Raji (cell line): ENCODE results near the gene NCOA4.

Experiments used
- POLR2A ChIP-seq: IDR thresholded peaks from 2 replicates; pipeline ENCODE4 v1.6.1; 2011; ENCODE audit warnings: low read depth, low read length, control low read depth; ENCODE audit not compliant: insufficient read depth

The NCOA4 gene

DNA sequence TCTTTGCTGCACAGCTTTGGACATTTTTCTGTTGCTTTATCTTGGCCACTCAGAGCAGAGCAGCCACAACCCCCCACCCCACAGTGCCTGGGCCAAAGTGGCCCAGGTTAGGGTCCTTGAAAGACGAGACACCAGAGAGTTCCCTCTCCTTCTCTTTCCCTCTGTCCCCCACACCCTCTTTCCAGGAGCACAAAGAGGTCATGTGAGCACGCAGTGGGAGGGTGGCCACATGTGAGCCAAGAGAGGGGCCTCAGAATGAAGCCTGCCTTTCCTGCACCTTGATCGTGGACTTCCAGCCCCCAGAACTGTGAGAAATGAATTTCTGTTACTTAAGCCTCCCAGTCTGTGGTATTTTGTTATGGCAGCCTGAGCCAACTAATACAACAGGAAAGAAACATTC lies 30.3 kb upstream of the NCOA4 start:
- TF ChIP-seq POLR2A, result no peak

DNA sequence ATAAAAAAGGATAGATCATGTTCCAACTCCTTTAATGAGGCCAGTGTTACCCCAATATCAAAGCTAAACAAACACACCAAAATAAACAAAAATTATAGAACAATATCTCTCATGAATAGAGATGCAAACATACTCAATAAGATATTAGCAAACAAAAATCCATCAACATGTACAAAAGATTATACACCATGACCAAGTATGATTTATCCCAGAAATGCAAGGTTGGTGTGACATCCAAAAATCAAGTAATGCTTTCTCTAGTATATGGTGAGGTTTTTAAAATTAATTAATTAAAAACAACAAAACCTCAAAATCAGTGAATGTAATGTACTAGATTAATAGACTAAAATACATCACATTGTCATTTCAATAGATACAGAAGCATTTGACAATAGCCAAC lies 26.6 kb upstream of the NCOA4 start:
- TF ChIP-seq POLR2A, result no peak

DNA sequence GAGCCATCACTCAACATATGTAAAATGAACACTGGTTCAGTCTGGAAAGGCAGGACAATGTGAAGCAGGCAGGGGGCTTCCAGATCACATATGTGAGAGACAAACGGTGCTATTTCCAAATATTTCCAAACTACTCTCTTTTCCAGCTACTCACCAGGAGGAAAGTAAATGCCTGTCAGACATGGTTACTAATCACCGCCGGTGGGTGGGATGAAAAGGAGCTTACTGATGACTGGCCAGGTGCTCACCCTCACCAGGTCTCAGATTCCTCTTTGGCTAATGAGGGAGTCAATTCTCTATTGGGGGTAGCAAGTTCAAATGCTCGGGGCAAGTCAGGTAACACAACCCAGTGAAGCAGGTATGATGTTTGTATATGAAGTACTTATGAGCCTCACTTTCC lies 25.3 kb upstream of the NCOA4 start:
- no peak for TF ChIP-seq POLR2A

DNA sequence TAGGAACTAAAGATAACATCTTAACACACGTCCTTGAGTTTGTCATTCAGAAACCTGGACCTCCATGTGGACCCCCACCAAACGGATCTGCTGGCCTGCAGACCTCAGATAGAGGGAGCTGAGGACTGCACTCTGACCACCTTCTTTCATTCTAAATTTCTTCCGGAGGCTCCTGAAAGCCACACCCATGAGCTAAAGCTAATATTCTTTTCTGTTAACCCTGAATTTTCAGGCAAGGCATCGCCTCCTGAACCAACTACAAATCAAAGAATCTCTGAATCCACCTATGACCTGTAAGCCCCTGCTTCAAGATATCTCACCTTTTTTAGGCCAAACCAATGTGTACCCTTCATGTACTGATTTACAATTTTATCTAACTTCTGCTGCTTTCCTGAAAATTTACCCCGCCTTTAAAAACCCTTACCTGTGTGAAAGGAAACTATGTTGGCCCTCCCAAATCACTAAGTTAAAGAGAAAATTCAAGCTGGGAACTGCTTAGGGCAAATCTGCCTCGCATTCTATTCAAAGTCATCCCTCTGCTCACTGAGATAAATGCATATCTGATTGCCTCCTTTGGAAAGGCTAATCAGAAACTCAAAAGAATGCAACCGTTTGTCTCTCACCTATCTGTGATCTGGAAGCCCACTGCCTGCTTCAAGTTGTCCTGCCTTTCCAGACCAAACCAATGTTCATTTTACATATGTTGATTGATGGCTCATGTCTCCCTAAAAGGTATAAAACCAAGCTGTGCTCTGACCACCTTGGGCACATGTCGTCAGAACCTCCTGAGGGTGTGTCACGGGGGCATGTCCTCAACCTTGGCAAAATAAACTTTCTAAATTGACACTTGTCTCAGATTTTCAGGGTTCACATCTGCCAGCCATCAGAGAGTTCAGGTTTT lies 23.4 kb upstream of the NCOA4 start:
- no peak for TF ChIP-seq POLR2A

DNA sequence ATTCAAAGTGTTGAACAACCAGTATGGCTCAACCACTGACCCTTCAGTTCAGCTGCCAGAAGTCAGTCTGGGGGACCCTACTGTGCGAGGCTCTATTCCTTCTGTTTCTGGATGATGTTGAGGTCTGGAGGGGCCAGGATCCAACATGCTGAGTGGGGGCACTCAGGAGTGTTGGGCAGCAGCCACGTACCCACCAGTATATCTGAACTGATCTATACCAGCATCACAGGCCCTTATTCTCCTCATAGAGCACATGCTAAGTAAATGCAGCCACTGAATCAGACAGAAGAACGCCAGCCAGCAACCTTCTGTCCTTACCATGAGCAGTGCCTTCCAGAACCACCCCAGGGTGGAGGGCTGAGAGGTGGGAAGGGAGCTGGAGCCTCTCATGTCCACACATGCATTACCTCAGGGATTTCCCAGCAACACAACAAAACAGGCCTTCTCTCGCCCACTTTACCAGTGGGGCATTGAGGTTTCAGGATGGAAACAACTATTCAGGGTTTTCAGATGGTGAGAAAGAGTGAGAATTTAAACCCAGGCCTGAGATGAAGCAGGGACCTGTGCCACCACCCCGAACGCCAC lies 22.5 kb upstream of the NCOA4 start:
- no peak for TF ChIP-seq POLR2A

DNA sequence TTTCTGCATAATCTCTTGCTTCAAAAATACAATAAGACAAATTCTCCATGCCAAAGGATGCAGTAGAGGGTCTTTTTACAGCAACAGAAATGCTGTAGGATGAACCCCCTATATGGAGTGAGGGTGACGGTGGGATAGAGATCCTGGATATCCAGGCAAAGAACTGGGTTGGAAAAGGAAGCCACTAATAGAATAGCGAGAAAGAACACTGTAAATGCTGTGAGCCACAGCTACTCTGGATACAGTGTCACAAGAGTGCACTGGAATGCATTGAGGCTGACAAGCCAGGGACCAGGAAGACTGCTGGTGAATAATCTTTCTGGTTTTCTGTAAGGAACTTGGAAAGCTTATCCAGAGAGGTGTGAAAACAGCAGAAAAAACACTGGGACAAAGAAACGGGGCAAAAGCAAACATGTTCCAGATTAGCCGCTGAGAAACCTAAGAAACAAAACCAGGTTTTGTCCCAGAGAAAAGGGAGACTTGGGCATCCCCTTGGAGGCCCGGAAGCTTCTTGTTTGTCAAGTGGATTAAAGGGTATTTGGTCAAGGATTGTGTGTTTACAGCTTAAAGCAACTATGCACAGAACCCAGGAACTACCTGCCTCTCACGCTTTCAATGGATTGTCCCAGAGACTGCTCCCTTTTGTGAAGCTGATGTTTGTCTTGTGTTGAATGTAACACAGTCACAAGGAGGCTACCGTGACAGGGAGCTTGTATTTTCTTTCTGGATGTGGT lies 21.8 kb upstream of the NCOA4 start:
- TF ChIP-seq POLR2A, result no peak

DNA sequence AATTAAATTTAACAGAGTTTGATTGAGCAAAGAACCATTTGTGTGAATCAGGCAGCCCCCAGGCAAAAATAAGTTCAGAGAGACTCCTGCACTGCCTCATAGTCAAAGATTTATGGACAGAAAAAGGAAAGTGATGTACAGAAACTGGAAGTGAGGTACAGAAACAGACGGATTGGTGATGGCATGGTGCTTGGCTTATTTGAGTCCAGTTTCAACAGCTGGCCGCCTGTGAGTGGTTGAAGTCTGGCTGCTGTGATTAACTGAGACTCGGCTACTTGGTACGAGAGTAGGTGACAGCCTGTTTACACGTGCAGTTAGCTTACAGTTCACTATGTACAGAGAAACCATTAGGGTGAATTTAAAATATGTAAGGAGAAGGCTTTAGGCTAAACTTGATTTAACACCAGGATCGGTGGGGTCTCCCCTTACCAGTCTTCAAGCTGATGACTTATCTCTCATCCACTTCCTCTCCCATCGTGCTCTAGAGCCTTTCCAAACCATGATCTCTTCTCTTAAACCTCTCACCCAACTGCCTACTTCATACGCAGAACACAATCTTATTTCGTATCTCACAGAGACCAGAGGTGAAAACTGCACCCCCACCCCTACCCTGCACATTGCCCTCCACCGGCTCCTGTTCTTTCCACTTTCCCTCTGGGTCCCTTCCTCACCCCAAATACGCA lies 20.7 kb upstream of the NCOA4 start:
- no peak for TF ChIP-seq POLR2A

DNA sequence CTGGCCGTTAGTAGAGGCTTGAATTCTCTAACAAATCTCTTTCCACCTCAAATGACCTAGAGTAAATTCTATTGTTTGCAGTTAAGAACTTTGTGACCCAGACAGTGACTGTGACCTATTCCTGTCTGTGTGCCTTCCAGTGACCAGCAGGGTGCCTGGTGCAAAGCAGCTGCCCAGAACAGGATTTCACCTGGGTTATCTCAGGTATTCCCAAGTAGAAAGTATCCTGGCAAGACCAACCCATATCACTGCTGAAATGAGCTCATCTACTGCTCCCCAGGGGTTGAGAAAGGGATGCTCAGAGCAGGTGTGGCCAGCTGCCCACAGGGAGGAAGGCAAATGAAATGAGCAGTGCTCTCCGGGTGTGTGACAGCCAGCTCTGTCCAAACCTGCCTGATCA lies 17.7 kb upstream of the NCOA4 start:
- TF ChIP-seq POLR2A, result no peak

DNA sequence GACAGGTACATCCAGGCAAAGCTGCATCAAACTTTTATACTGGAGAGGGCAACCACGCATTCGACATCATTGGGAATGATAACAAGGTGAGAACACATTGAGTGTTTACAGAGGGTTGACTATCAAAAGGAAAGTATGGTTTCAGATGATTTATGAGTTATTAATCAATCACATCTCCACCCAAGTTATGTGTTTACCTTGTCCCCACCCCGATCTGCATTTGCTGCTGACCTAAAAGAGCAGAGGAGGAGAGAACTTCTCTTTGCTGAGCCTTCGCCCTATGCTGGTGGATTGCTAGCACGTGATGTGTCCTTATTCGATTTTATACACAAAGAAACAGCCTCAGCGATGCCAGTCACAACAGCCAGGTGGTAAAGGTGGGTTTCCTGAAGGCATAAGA lies 15.8 kb upstream of the NCOA4 start, which contains the start of gene MSMB:
MSMB (minus strand) TSS at position 9 of the 400 bp plus-strand sequence. CDS start 32 bp downstream, outside the sequence.
- no peak for TF ChIP-seq POLR2A

DNA sequence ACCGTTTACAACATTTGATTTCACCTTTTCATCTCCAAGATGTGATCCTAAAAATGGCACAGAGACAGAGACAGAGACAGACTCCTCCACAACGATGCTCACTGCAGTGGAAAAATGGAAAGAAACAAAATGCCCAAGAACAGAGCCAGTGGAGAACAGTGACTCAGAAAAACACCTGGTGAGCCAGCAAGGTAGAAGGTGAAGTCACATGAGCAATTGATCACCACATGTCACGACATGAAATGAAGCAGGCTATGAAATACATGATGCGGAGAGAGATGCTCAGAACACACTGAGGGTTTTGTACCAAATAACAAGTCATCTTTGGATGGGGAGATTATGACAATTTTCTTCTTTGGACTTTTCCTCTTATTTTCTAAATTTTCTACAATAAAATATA lies 12.1 kb upstream of the NCOA4 start:
- no peak for TF ChIP-seq POLR2A

DNA sequence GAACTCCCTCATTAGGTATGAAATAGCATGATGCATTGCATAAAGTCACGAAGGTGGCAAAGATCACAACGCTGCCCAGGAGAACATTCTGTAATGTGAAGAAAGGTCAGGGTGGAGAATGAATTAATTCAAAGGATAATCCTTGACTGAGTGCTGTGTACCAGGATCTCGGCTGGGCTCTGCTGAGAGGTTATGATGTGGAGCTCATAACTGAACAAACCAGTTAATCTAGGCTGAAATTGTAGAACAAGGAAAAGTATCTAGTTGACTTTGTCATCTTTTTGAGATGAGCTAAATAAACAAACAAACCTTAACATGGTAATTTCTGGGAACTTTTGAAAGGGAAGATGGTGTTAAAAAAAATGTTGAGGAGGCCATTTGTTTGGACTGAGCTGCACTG lies 9.6 kb upstream of the NCOA4 start:
- no peak for TF ChIP-seq POLR2A

DNA sequence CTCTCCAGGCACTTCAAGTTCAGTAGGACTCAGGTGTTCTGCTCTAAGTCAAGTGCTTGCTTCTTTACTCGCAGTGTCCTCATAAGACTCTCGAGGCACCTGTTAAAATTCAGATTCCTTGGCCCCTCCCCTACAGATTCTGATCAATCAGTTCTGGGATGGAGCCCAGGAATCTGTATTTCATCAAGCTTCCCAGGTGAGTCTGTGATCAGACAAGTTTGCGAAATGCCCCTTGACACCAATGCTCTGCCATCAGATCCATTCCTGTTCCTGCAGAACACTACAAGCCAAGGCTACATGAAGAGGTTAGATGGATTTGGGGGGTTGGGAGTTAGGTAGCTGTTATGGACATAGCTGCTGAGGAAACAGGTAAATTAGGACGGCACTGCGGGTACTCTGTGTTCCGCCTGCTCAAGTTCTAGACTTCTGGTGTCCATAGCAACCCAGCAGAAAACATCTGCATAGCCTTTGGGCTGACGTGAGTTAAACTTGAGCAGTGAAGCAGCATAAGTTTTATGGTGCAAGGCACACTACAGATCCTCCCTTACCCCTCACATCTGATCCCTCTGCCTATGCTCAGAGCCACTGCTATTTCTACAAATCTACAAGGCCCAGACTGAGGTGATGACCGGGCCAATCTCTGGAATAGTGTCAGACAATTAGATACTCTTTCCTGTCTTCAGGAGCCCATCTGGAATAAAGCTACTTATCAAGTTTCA lies 6.8 kb upstream of the NCOA4 start:
- TF ChIP-seq POLR2A, result no peak

DNA sequence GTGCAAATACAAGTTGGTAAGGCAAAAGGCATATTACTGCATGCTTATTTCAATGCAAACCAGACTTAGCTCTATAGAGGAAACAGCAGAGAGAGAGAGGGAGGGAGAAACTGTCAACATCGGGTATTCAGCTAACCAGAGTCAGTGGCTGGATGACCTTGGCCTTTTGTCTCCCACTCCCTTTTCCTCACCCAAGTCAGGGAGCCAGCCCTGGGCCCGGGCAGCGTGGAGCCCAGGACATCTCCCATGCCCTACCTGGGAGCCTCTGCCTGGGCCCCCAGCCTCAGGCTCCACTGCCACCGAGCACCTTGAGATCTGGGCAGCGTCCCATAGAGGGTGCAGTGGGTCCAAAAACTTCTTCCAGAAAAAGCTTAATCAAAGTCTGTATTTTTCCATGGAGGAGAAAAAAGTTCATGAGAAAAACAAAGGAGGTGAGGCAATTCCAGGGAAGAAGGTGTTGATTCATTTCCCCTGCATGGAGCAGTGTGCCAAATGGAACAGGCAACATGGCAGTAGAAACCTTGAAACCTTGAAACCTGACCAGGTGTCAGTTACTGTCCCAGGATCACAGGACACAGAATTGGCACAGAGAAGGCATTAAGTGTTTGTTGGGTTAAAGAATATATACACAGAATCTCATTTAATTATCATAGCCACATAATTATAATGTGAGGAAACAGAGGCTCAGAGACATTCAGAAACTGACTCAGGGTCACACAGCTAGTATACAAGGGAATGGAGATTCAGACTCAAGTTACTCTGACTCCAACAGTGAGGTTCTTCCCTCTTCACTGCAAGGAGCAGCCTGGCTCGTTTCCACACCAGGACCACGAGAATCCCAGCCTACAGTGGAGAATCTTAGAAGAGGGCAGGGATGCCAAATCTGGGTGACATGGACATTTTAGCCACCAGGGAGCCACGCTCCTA lies 5.8 kb upstream of the NCOA4 start:
- no peak for TF ChIP-seq POLR2A

DNA sequence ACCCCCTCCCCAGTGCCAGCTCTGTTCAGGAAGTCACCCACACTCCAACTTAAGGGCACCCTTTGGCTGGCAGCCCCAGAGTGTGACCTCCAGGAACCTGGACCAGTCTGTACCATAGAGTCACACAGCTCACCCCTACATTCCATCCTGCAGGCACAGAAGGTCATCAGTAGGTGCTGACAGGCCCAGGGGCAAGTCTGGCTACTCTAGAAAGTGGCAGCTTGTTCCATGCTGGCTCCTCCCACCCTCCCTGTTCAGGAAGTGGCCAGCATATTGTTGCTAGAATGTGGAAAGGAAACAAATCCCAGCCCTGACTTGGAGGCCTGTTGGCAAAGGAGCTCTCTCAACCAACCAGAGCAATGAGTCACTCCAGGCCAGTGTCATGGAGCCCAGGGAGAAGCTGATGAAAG lies 3.2 kb upstream of the NCOA4 start:
- TF ChIP-seq POLR2A, result no peak
